Loucy (cell line): ENCODE measurements around the gene CYTH1.

Source experiments
- CTCF ChIP-seq: fragments of 200-600 bp; sonication (generic); conservative IDR thresholded peaks from 2 replicates; pipeline ENCODE4 v1.5.1; 2014; ENCODE audit warnings: mild to moderate bottlenecking, antibody characterized with exemption, low read length
- EZH2phosphoT487 ChIP-seq: fragments of 200-600 bp; IDR thresholded peaks from 2 replicates; pipeline ENCODE4 v1.6.1; 2018; ENCODE audit warnings: antibody characterized with exemption, mild to moderate bottlenecking, moderate library complexity, borderline replicate concordance

GRCh38 chr17:78732354-78732753, 49.7 kb downstream of the CYTH1 start:
- no peak for TF ChIP-seq CTCF
- TF ChIP-seq EZH2phosphoT487: no peak
